SU-DHL-6 (cell line): ENCODE measurements around the gene WWTR1.

Experiments used
- EZH2phosphoT487 ChIP-seq: fragments of 200-600 bp; sonication (generic), shearing (Covaris generic); conservative IDR thresholded peaks from 2 replicates; pipeline ENCODE4 v1.6.1; 2018; ENCODE audit warnings: mild to moderate bottlenecking, antibody characterized with exemption, low read length, moderate library complexity, mixed read lengths
- TF ChIP-seq, protein P1 (sequence below): fragments of 200-600 bp; sonication (generic); IDR thresholded peaks from one replicate; pipeline ENCODE4 v1.5.1; 2017; ENCODE audit warnings: antibody characterized with exemption, mild to moderate bottlenecking, low read length, moderate library complexity; ENCODE audit not compliant: insufficient read depth, poor library complexity, severe bottlenecking

DNA sequence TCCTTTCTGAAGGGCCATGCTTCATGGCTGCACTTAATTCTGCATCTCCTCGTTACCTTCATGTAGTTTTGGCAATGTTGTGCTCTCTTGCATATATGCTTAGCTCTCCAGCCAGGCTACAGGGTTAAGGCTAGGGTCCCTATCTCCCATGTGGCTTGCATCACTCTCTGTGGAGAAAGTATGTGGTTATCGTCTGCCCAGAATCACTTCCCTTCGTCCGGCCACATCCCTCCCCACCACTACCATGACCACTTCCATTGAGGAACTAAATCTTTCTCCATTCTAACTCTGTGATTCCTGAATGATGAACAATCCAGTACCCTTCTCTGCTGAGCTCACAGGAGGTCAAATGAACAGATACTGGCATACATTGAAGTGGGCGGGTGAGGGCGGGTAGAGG, 34.0 kb downstream of the WWTR1 start:
- TF ChIP-seq, protein P1, sequence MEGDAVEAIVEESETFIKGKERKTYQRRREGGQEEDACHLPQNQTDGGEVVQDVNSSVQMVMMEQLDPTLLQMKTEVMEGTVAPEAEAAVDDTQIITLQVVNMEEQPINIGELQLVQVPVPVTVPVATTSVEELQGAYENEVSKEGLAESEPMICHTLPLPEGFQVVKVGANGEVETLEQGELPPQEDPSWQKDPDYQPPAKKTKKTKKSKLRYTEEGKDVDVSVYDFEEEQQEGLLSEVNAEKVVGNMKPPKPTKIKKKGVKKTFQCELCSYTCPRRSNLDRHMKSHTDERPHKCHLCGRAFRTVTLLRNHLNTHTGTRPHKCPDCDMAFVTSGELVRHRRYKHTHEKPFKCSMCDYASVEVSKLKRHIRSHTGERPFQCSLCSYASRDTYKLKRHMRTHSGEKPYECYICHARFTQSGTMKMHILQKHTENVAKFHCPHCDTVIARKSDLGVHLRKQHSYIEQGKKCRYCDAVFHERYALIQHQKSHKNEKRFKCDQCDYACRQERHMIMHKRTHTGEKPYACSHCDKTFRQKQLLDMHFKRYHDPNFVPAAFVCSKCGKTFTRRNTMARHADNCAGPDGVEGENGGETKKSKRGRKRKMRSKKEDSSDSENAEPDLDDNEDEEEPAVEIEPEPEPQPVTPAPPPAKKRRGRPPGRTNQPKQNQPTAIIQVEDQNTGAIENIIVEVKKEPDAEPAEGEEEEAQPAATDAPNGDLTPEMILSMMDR: no peak
- no peak for TF ChIP-seq EZH2phosphoT487
